IPS-18c (cell line): ENCODE measurements around the gene CILP.
"Not testable (repeated sequence)": the region's sequence is repeated elsewhere in the genome, so short reads cannot be mapped to it uniquely, and the experiment has no call there.

Experiments used
- H3K4me3 ChIP-seq: 2 replicates; pipeline ENCODE4 v1.7.0; 2013; ENCODE audit warnings: low read depth, mild to moderate bottlenecking, low read length, moderate library complexity; ENCODE audit not compliant: insufficient read depth
- H3K9me3 ChIP-seq: one replicate; pipeline ENCODE4 v1.6.1; 2013; ENCODE audit warnings: mild to moderate bottlenecking, low read length, moderate library complexity; ENCODE audit not compliant: control insufficient read depth, insufficient read depth

Gene CILP

DNA sequence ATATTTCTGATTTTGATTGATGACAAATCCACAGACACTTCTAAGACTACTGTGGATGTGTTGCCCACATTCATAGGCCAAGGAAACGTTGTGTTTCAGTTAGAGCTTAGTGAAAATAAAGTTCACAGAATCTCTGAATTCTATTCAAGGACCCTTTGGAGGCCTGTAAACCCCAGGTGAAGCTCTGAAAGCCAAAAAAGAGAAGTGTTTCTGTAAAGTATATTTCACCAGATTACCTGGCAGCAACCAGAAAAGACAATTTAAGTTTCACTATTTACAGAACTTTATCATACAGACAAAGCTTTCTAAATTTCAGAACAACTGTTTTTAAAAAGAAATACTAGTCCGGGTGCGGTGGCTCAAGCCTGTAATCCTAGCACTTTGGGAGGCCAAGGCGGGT, 28.7 kb downstream of the CILP start:
- Histone ChIP-seq H3K4me3 (no peak overlapping the region), H3K9me3 (no peaks in the 10 kb centered on the region)

GRCh38 chr15:65181582-65182353, 29.5 kb downstream of the CILP start:
- H3K4me3 ChIP-seq, H3K9me3 ChIP-seq: not testable (repeated sequence)

- H3K4me3 ChIP-seq, result no peak overlapping the region
- H3K9me3 ChIP-seq, result no peaks in the 10 kb centered on the region
Measured at GRCh38 chr15:65180167-65180566, 31.1 kb downstream of the CILP start.

DNA sequence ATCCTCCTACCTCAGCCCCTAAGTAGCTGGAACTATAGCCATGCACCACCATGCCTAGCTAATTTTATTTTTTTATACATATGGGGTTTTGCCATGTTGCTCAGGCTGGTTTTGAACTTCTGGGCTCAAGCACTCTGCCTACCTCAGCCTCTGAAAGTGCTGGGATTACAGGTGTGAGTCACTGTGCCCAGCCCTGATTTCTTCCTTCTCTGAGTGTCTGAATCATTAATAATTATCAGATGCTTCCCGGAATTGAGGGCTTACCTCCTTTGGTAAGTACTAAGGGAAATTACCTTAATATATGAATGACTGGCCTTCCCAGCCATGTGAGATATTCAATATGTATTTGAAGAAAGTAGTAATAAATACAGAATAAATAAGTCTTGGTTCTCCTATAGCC, 33.4 kb downstream of the CILP start:
- no peaks in the 10 kb centered on the region for H3K9me3 ChIP-seq
- no peak overlapping the region for H3K4me3 ChIP-seq

DNA sequence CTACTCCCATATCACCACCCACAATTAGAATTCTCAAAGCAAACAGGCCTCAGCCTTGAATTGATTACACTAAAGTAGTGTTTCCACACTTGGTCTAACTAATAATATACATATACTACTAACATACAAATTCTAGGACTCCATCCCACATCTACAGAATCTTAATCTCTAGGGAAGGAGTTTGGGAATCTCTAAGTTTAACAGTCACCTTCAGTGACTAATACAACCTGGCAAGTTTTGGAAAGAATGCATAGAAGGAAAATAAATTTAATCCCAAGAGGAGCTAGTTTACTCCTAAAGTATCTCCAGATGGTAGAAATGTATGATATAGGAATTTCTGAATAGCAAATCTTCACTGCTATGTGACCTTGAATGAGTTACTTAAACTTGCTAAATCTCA, 35.2 kb downstream of the CILP start:
- Histone ChIP-seq H3K9me3 (no peaks in the 10 kb centered on the region), H3K4me3 (no peak overlapping the region)

DNA sequence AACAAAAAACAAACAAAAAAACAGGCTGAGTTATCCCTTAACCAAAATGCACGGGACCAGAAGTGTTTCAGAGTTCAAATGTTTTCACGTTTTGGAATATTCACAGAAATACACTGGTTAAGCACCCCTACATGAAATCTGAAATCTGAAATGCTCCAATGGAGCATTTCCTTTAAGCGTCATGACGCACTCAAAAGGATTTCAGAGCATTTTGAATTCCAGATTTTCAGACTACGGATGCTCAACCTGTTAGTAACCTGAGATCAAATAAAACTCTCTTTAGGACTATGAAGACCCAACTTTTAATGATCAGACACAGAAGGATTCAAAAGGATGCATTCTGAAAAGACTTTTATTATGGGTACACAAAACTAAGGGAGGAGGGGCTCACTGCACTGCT, 35.8 kb downstream of the CILP start:
- Histone ChIP-seq H3K4me3 (no peak overlapping the region), H3K9me3 (no peaks in the 10 kb centered on the region)

- H3K4me3 ChIP-seq, result no peak overlapping the region
- H3K9me3 ChIP-seq, result no peaks in the 10 kb centered on the region
Measured at GRCh38 chr15:65174509-65174908, 36.8 kb downstream of the CILP start.

GRCh38 chr15:65172531-65172930, 38.7 kb downstream of the CILP start:
- H3K9me3 ChIP-seq, result no peaks in the 10 kb centered on the region
- H3K4me3 ChIP-seq, result no peak overlapping the region

DNA sequence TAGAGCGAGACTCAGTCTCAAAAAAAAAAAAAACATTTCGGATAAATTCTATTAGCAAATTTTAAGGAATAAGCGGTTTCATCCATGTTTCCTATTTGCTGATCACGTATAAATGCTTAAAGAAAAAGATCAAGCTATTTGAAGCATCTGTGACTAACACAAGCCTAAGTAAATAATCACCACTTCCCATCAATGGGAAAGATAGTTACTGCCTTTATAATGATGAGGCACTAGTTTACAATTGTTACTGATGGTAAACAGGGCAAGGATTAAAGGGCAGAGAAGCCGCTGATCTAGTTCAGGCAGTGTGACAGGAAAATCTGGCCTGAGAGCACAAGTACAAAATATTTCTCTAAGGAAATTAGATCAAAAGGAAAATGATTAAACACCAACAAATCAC, 39.8 kb downstream of the CILP start:
- no peaks in the 10 kb centered on the region for H3K9me3 ChIP-seq
- H3K4me3 ChIP-seq, result no peak overlapping the region

DNA sequence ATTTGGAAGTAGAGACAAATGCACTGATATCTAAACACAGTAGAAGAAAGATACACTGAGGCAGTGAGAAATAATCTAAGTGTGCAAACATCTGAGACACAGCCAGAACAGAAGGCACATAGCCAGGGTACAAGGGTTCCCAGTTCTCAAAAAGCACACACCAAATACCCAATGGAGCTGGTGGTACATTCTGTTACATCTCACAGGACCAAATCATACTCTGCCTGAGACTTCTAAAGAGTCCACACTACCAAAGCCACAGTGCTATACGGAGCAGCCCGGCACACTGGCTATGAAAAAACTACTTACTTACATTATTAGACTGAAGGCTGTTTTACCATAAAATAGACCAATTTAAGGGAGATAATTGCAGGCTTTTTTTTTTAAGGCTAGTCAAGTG, 45.4 kb downstream of the CILP start:
- no peaks in the 10 kb centered on the region for H3K9me3 ChIP-seq
- H3K4me3 ChIP-seq, result no peak overlapping the region

DNA sequence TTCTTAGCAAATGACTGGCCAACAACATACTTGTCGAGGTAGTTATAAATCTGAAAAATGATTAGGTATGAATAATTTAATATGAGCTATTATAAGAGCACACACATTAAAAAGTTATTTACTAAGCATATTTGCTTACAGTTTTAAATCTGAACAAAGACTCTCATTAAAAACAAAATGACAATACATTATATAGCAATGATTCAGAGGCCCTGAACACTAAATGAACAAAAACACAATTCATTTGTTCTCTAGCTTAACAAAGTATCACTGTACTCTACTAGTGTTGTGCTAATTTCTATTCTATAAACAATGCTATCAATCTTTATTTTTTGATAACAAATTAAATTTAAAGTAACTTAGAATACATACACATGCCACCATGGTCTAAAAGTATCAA, 47.1 kb downstream of the CILP start:
- no peak overlapping the region for H3K4me3 ChIP-seq
- H3K9me3 ChIP-seq, result no peaks in the 10 kb centered on the region

GRCh38 chr15:65163041-65163440, 48.2 kb downstream of the CILP start:
- Histone ChIP-seq H3K9me3 (no peaks in the 10 kb centered on the region), H3K4me3 (no peak overlapping the region)

GRCh38 chr15:65156692-65157091, 54.6 kb downstream of the CILP start:
- Histone ChIP-seq H3K4me3 (no peak overlapping the region), H3K9me3 (no peaks in the 10 kb centered on the region)

DNA sequence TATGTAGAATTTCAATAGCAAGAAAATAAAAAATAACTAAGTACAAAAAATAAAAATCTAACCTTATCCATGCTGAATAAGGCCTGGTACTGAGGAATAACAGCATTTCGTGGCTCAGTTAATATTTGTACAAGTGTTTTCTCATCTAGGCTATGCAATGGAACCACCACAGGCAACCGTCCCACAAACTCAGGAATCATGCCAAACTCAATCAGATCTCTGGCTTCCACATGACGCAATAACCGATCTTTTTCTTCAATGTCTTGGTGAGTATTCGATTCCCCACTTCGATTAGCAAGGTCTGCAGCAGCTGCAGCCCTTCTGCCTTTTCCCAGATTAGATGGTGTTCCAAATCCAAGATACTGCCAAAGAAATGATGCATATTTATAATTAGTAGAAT, 56.6 kb downstream of the CILP start:
- H3K4me3 ChIP-seq, result no peak overlapping the region
- no peaks in the 10 kb centered on the region for H3K9me3 ChIP-seq

GRCh38 chr15:65147902-65148301, 63.4 kb downstream of the CILP start:
- Histone ChIP-seq H3K4me3 (no peak overlapping the region), H3K9me3 (no peaks in the 10 kb centered on the region)

GRCh38 chr15:65146438-65146837, 64.8 kb downstream of the CILP start:
- H3K9me3 ChIP-seq, result no peaks in the 10 kb centered on the region
- H3K4me3 ChIP-seq, result no peak overlapping the region
